ENCODE results near the gene PCSK5.

The PCSK5 gene

DNA sequence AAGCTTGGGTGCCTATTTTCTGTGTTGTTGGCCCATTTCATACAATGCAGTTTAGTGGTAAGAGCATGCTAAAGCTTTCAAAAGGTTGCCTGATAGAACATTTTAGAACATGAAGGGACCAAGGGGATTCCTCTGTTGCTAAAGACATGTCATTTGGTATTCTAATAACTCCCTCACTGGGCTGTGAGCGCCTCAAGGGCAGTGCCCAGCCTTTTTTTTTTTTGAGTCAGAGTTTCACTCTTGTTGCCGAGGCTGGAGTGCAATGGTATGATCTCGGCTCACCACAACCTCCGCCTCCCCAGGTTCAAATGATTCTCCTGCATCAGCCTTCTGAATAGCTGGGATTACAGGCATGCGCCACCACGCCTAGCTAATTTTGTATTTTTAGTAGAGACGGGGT, 77.1 kb downstream of the PCSK5 start:
- no peak for DNase-seq

DNA sequence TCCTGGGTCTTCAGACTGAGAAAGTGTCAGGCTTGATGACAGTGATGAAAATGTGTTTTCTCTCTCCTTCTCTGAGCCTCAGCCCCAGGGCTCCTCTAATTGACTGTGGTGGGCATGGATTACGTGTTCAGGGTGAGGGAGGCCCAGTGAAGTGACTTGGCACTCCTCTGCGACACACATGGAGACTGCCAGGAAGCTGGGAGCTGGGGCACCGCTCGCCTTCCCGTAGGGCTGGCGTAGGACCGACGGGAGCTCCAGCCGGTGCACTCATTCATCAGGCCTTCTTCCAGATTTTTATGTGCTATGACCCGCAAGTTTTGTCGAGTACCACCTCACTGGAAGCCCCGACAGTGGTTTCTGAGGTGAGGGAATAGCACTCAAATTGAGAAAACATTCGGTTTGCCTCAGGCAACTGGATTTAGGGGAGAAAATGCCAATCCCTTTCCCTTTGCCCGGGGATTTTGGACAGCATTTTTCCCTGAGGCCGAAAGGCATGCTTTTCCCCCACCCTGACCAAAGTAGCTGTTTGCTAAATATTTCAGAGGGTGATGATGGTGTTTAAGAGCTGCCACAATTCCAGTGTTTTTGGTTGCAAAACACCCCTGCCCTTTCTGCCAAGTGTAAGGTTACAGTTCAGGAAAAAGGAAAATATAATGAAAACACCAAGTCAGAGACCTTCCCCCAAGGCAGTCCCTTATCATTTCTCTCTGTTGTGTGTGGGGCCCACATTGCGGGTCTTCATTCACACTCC, 83.7 kb downstream of the PCSK5 start:
- no peak for DNase-seq

DNA sequence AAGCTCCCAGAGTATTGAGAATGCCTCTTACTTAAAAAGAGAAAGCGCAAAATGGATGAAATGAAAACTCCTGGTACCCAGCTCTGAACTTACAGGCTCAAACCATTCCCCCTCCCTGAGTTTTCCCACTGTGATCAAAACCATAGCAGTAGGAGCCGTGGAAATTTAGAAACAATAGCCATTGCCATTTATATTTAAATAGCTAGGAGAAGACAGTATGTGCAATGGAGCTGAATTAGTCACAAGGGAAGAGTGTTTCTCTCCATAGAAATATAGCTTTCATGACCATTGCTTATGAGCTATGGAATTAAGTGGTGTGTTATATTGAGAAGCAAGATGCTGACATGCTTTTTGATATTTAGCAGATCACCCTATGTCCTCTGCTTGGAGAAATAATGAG, 84.6 kb downstream of the PCSK5 start:
- no peak for DNase-seq

DNA sequence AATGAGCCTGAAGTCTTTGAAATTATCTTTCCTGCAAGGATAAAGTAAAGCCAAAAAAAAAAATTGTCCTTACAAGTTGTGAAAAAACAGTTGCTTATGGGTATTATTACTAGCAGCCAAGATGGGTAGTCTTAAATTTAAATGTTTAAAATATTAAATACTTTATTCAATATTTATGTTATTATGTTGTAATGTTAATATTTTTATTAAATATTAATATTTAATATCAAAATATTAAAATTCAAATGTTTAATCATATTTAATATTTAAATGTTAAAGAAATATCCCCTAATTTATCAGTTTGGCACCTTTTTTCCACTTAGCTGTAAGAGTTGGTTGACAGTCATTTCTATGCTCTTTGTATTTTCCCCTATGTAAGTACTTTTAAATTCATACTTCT, 86.1 kb downstream of the PCSK5 start:
- DNase-seq, result no peak

DNA sequence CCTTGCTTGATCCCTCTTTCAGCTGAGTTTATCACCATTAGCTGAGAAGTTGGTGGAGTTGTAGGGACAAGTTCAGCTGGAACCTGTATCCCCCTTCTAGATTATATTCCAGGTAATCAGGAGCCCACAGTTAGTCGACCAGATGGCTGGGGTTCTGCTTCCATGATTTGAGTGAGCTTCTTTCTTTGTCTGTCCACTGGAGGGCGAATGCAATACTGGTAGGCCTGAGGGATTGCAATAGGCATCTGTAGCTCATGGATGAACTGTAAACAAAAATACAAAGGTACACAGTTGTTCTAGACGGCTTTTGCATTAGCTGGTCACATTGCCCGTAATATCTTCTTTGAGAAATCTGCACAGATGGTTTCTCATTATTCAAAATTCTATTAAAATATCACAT, 88.9 kb downstream of the PCSK5 start:
- DNase-seq, result peak in 1 of 2 experiments; percentile 12

DNA sequence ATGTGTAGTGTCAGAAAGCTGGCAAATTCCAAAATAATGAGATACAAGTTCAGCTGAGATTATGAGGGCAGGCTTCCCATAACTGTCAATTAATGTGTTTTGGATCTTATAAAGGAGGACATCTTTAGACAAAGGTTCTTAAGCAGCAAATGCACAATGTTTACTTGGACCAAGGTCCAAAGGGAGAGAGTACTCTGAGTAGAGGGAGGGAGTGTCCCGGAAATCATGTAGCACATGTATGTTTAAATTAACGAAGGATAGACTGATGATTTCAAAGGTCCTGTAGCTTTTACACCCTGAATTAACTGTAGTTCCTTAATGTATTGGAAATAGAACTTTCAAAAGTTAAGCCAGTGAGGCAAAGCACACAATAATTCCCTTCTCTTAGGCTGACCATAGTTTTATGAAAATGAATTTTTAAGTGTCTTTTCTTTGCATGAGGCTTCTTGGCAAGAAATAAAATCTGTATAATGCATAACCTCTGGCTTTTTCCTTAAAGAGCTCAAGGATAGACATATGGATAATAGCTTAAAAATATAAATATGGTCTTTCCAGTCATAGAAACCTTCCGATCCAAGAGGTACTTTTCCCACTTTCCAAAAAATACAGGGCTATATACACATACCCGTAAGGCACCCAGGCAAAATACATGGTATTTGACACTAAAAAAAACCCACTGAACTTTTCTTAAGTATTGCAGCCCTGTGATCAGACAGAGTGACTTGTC, 93.0 kb downstream of the PCSK5 start:
- no peak for DNase-seq

DNA sequence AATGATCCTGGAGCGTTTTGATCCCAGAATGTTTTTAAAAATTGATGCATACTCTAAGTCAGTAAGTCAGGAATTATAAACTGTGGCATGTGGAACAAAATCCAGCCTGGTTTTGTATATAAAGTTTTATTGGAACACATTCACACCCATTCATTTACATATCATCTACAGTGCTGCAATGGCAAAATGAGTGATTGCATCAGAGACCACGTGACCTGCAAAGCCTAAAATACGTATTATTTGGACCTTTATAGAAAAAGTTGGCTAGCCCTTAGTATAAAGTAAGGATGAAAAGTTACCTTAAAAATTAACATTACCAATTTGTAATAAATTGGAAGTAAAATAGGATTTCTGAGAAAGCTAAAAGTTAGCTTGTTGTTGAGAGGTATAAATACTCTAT, 95.0 kb downstream of the PCSK5 start:
- DNase-seq, result no peak

DNA sequence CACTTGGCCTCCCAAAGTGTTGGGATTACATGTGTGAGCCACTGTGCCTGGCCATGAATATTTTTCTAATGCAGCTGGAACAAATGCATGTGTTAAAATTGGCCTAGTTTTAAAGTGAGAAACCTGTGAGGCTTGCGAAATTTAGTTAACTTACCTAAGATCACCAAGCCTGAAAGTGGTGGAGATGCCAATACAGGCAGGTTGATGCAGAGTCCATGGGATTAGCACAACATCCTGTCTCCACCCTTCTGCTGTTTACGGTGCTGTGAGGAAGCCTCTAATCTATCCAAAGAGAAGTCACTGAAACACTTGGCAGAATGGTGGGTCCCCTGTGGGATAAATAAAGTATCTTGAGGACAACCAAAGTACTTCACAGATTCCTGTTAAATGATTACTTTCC, 98.2 kb downstream of the PCSK5 start:
- no peak for DNase-seq

DNA sequence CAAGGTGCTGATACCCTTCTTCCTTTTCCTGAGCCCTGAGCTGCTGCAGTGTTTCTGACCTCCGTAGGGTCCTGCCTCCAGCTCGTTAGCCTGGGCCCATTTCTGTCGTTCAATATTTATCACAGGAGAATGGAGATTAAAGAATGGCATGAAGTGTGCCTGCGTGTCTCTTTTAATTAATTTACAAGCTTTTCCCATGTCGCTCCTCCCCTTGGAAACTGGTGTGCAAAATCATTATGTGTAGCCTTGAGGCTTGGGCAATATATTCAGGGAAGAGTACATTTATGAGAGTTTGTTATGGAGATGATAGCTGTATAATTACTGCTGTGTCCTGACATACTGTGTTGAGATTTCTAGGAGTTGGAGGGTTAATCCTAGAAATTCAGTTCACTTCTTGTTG, 99.7 kb downstream of the PCSK5 start:
- no peak for DNase-seq

DNA sequence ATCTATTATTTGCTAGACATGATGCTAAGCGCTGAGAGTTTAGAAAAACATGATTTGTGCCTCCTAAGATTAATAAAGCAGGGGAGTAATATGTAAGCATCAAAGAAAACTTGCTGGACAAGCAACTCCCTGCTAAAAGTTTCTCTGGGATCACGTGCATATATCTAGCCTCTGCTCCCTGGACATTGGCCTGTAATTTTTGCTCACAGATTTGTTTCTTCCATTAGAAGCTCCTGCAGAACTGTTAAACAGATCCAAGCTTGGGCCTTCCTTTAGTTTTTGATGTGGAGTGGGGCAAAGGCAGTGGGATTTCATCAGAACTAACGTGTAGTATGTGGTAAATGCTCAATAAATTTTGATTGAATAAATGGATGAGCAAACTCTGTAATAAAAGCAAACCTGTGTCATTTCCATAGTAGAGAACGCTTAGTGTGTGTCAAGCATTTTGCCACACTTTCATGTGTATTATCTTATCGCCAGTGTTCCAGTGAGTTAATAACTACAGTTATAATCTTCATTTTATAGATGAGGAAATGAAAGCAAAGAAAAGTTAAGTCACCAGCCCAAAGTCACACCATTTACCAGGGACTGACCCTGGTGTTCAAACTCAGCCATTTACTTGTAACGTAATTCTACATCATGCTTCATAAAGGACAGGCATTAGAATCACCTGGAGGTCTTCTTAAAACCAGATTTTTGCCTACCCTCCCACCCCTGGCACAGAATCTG, 100.3 kb downstream of the PCSK5 start:
- no peak for DNase-seq

DNA sequence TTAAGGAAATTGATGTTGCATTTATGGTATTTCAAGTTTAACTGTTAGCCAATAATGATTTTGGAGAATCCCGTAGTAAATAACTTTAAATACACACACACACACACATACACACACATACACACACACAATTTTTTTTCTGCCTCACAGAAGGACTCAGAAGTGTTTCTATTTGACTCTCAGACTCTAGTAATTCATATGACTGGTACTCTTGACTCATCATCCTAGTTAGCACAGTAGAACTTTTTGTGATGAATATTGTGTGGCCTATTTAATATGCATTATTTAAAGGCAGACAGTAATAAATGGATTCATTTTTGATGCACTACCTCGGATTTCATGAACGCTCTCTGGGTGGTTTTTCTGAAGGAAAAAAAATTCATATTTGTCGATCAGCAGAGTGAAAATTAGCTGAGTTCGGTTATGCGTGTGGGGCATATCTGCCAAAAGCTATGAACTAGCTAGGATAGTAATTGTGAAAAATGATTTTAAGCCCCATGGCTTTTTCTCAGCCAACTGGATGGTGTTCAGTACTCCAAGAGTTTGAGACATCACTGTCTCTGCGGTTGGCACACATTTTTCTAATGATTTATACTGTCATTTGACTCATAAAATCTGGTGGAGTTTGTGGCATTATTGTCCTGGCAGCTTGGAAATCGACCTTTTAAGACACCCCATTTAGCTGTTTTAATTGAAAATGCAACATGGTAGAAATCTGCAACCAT, 102.2 kb downstream of the PCSK5 start:
- no peak for DNase-seq

DNA sequence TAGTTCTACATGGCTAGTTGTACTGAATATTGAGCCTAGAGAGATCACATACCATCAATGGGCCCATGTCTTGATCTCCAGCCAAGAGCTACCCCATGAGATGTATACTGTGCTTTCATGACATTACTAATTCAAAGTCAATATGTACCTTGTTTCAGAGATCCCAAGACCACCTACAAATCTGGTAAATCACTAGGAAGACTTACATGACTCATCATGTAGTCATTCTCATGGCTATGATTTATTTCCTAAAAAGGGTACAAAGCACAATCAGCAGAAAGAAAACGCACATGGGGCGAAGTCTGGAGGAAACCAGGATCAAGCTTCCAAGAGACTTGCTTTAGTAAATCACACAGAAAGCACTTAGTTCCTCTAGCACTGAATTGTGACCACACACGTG, 103.0 kb downstream of the PCSK5 start:
- DNase-seq, result no peak

DNA sequence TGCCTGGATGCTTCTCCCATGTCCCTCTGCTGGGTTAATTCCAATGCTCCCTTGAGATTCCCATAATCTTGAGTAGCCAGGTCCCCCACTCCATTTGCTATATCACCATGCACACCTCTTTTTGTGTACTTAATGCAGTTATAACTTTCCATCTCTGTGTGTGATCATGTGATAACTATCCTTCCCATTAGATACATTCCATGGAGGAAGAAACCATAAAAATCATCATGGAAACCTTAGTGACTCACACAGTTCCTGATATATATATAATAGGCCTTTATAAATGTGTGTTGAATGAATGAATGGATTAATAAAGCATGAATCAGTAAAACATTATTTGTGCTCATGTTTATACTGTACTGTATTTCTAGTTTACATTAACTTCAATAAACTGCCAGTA, 104.6 kb downstream of the PCSK5 start:
- DNase-seq, result no peak

DNA sequence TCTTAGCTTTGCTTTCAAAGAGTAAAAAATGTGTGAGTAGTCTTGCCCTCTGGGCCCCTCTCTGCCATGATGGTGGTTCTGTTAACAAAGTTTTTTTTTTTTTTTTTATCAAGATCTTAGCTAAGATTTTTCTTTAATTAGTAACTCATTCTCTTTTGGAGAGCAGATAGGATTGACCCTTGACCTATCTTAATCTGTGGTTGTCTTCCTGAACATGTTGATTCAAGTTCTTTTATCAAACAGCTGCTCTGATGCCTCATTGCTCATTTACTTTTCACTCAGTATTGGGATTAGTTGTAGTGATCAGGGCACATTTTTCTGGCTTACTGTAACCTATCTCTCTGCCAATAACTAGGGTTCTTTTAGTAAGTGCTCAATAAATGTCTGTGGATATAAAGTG, 106.3 kb downstream of the PCSK5 start:
- DNase-seq, result no peak

DNA sequence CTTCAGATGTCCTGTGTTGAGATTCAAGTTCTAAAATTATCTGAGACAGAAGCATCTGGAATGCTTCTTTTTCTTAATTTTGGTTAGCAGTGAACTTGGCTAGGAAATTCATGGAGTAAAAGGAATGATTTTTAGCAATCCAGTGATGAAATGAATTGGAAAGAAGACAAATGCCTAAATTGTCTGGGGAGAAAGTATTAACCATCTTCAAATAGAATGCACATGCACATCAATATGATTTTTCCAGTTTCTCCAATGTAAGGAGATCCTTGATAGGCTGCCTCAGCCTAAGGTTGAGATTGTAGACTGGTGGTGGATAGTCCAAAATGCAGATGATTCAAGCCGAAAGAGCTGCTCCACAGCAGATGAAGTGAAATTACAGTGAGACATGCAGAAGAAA, 106.7 kb downstream of the PCSK5 start:
- DNase-seq, result no peak

DNA sequence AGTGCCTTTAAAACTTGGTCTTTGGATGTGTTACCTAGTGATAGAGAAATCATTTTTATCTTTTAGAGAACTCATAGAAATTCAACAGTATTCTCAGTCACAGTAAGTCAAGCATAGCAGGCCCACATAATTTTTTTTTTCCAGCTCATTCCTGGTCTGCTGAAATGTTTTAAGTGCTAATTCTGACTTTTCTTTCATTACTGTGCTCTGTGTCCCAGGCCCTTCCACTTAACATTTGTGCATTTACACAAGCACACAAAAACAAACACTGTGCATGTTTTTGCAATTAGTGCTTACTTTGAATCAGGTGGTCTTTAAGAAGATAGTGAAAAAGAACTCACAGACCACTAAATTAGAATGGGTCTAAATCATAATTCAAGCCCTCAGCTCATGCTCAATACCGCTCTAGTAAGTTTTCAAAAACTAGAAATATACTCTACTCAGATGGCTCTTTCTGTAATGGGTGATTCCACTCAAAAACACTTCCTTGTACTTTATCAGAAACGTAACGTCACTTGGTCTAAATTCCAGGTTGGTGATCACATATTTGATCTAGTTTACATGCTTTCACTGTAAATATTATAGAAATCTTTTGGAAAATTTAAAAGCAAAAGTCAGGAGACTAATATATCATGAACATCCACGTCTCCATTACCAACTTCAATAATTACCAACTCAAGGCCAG, 107.8 kb downstream of the PCSK5 start:
- DNase-seq, result no peak

DNA sequence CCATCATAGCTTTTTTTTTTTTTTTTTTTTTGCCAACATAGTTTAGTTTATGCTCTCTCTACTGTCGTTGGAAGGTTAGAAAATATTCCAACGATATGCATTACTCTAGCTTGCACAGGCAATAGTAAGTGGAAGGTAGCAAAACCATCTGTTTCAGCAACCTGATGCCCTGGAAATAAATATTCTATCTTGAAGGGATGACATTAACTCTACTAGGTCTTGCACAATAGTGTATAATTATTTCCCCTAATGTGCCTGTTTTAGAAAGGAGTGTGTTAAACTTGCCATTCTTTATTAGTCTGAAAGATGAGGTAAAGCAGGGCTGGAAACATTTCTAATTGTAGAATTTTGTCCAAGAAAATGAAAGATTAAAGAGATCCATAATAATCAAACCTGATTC, 111.0 kb downstream of the PCSK5 start:
- DNase-seq, result no peak

DNA sequence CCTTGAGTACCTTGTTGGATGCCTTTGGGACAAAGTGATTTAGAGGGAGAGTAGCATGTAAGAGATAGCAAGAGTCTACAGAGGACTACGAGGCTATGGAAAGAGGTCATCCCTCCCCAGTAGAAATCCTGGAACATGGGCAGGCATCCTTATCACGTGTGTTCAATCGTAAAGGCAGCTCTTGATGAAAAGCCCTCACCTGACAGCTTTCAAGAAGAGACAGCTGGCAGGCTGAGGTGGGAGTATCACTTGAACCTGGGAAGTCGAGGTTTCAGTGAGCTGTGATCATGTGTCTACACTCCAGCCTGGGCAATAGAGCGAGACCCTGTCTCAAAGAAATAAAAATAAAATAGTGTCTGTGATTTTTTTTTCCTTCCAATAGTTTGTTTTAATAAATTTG, 112.6 kb downstream of the PCSK5 start:
- DNase-seq, result no peak

DNA sequence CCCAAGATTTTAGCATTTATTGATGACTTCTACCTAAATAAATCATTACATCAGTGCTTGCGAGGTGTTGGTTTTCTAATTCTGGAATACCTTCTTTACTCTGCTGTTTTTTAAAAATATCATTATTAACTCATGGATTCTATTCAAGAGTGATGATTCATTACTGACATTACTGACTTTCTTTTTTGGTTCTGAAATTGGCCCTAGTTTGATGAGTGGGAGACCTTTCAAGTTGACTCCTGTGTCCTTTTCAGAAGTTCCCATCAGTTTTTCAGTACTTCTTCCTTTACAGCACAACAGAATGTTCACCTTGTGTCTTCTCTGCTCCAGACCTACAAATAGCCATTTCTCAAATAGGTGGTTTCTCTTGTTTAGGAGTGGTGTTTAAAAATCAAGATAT, 114.1 kb downstream of the PCSK5 start:
- DNase-seq, result no peak

DNA sequence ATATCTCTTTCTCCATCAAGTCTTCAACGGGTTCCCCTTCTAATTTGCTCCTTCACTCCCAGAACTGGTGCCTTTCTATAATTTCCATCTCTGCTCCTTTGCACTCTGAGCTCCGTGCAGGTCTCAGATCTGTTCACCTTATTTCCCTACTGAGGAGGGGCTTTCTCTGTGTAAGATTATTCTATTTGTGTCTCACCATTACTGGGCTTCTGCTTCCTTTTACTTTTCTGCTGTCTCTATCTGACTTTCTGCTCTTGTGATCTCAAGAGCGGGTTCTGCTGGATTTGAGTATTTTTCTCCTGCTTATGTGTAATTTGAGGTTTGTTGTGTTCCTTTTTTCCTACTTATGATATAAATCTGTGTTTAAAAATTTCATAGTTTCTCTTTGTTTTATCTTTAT, 117.5 kb downstream of the PCSK5 start:
- DNase-seq, result no peak

DNA sequence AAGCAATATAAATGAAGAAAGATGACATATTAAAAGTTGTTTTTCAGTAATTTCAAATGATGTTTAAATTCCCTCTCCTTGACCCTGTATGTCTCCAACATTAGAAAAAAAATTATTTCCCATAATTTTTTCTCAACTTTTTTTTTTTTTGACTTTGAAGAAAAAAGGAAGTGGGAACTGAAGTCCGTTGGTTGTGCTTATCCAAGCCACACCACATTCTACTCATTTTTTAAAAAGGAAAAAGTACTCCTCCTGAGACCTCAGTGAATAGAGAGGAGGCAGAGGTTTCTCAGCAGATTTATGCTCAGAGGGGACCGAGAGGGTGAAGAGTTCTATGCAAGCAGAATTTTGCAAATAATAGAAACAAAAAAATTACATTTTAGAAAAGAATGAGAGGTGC, 123.3 kb downstream of the PCSK5 start:
- no peak for DNase-seq

DNA sequence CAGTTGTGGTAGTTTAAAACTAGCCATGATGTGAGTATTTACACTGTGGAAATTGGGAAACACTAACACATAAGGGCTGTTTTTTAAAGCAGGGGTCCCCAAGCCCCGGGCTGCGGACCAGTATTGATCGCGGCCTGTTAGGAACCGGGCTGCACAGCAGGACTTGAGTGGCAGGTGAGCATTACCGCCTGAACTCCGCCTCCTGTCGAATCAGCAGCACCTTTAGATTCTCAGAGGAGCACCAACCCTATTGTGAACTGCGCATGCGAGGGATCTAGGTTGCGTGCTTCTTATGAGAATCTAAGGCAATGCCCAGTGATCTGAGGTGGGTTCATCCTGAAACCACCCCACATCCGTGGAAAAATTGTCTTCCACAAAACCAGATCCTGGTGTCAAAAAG, 127.8 kb downstream of the PCSK5 start:
- no peak for DNase-seq

DNA sequence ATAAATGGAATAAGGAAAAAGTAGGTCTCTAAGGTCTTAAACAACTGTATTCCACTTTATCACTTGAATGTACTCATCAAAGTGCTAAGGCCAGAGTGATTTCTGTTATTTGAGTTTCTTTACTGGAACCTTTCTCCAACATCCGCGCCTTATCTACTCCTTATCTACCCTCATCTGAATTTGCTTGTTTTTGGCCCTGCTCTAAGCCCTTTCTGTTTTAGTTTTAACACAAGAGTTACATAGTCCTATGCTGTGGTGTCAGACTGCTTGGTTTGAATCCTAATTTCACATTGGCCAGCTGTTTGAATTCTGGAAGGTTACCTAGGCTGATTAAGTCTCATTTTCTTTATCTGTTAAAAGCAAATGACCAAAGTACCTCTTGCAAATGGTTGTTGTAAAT, 128.3 kb downstream of the PCSK5 start:
- no peak for DNase-seq
